RWPE1 (cell line): ENCODE data around the gene RUNX1.

ENCODE experiments used
- CTCF ChIA-PET: fragments of 350-600 bp; sonication (Branson Sonifier 250); formaldehyde crosslinking; extraction: SDS; loops from one replicate; lab custom pipeline; 2021; lab: Yijun Ruan, JAX
- POLR2A ChIA-PET: fragments of 400-600 bp; formaldehyde crosslinking; extraction: SDS; loops from one replicate; lab custom pipeline; 2020; ENCODE audit warnings: antibody characterized with exemption; ENCODE audit not compliant: low non-redundant PET; lab: Yijun Ruan, JAX
- DNase-seq: peaks from one replicate; pipeline ENCODE4 v3.0.0; 2012; ENCODE audit warnings: low spot score
- H3K27ac ChIP-seq: fragments of 450-650 bp; 2 replicates; pipeline ENCODE4 v1.5.1; 2017
- TF ChIP-seq, protein P1 (sequence below): fragments of 450-650 bp; conservative IDR thresholded peaks from 2 replicates; pipeline ENCODE4 v1.5.1; 2017; ENCODE audit warnings: low read depth, mild to moderate bottlenecking

The RUNX1 gene

DNA sequence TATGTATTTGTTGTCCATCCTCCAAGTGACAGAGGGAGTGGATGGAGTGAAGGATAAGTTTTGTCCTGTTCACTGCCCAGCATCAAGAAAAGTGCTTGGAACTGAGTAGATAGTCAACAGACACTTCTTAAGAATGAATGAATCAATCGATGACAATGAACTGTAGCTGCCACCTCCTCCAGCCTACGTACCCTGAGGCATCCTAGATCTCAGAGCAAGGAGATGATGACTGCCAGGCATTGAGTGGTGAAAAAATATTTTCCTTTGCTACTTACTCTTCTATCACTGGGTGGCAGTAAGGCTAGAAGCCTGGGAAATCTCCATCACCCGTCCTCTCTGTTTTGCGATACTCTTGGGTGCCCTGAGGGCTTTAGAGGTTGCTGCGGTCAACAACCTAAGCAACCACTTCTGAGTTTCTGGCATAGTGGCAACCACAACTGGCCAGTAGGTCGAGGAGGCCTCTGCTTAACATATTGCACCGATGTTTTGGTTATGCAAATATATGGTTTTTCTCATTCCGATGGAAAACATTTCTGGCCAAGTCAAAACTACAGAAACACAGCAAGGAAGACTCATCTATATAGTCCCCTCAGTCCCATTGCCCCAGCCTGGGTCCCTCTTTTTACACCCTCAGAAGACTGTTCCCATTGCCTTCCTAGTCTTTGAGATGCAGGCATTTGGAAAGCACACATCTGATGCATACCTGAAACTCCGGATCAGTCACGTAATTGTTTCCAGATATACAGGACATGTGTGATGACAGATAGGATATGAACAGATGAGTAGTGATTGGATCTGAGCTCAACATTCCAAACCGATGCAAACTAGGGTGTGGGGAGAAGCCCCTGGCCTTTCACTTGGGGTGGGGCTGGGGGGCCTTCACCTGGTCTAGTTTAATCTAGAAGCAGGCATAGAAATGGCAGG, 136.8 kb downstream of the RUNX1 start:
- H3K27ac ChIP-seq, result no peak overlapping the region
- DNase-seq, result no peak
- ChIA-PET POLR2A (no interaction called here), CTCF (interaction anchor here (0.6 kb wide), 1 partner anchor 226 kb away, joined by 3 read pairs; no protein-coding TSS in a partner anchor)
- TF ChIP-seq, protein P1, sequence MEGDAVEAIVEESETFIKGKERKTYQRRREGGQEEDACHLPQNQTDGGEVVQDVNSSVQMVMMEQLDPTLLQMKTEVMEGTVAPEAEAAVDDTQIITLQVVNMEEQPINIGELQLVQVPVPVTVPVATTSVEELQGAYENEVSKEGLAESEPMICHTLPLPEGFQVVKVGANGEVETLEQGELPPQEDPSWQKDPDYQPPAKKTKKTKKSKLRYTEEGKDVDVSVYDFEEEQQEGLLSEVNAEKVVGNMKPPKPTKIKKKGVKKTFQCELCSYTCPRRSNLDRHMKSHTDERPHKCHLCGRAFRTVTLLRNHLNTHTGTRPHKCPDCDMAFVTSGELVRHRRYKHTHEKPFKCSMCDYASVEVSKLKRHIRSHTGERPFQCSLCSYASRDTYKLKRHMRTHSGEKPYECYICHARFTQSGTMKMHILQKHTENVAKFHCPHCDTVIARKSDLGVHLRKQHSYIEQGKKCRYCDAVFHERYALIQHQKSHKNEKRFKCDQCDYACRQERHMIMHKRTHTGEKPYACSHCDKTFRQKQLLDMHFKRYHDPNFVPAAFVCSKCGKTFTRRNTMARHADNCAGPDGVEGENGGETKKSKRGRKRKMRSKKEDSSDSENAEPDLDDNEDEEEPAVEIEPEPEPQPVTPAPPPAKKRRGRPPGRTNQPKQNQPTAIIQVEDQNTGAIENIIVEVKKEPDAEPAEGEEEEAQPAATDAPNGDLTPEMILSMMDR, result no peak

DNA sequence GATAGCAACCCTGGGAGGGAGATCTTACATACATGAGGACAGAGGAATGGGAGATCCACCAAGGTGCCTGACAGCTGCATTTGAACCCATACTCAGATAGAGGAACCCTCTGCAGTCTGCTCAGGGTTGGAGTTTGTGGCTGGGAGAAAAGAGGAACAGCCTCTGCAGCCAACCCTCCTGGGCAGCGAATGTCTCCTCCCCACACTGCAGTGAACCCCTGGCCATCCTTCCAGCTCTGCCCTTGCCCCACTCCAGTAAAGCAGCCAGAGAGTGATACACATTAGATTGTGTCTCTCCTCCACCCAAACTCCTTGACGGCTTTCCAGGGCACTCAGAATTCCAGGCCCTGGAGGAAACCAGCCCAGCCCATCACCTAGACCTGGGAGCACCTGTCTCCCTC, 137.7 kb downstream of the RUNX1 start:
- ChIA-PET CTCF (interaction anchor here (0.6 kb wide), 1 partner anchor 143 kb away, joined by 6 read pairs; no protein-coding TSS in a partner anchor), POLR2A (no interaction called here)
- no peak for DNase-seq
- H3K27ac ChIP-seq, result no peak overlapping the region
- TF ChIP-seq, protein P1, result no peak

DNA sequence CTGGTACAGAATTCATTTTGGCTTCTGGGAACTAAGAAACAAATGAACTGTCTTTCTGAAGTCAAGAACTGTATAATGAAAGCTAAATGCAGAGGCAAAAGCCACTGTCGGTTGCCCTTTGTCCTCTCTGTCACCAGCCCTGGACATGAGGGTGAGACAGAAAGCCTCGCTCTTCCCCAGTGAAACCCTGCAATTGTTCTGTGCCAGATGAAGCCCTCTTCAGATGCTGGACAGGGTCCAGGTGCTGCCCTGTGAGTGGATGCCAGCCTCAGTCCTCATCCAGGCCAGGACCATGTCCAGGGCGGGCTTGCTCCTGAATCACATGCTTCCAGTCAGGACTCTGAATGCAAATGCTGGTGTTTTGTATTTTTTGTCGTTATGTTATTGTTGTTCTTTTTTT, 138.7 kb downstream of the RUNX1 start:
- no peak for DNase-seq
- POLR2A ChIA-PET, result no interaction called here
- no peak overlapping the region for H3K27ac ChIP-seq
- CTCF ChIA-PET, result interaction anchor here (0.6 kb wide), 1 partner anchor 239 kb away, joined by 7 read pairs; no protein-coding TSS in a partner anchor
- TF ChIP-seq, protein P1, result no peak

DNA sequence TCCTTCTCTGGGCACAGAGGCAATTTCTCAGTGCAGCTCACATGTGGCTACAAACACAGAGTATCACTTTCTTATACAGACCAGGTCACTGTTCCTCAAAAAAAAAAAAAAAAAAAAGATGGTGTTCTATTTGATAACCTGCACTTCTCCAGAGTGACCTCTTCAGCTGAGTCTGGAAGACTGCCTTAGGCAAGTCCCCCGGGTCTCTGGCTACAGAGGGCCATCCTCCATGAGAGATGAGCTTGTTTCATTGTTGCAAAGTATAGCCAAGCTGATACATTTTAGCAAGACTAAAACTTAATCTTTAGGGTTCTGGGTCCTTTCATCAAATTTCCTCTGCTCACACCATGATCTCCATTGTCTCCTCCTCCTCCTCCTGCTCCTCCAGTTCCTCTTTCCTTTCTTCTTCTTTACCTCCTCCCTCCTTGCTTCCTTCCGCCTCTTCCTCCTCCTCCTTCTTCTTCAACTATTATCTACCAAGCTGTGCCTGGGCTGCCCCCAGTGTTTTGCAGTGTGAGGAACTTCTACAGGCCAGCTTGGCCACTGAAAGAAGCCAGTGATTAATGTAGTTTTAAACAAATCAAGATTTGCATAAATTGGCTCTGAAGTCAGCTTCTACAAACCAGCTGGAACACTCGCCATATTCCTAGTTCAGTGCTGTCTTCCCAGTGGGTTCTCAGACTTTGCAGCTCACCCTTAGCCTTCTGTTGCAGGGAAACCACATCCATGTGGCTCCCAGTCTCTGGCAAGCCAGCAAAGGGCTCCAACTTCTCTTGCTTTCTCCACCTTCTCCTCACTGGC, 139.4 kb downstream of the RUNX1 start:
- ChIA-PET POLR2A (no interaction called here), CTCF (no interaction called here)
- TF ChIP-seq, protein P1, result no peak

DNA sequence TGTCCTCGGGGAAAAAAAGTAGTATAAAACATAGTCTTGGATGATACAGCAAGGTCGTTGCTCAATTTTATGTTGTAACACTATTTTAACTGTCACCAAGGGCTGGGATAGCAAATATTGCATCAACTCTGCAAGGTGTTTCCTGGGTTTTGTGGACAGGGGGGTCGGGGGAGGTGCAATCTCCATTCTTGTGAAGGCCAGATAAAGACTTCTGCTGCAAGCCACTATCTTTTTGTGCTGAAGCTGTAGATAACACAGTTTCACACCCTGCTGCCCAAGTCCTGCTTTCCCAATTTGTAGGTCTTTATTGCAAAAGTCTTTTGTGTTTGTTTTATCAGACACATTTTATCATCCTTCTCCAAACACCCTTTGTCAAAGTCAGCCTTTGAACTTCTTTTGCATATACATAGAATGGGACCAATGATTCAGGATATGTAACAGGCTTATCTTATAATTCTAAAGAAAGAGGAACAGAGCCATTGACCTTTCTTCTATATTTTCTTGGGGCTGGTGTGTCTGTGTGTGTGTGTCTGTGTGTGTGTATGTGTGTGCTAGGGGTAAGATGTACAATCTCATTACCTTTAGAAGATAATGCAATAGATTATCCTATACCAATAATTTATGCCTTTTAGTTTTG, 140.6 kb downstream of the RUNX1 start:
- no peak for DNase-seq
- ChIA-PET POLR2A (no interaction called here), CTCF (interaction anchor here (0.7 kb wide), 1 partner anchor 1325 kb away, joined by 3 read pairs; no protein-coding TSS in a partner anchor)
- TF ChIP-seq, protein P1, result no peak
- no peak overlapping the region for H3K27ac ChIP-seq

More for the DNA sequence above, 139.4 kb downstream of the RUNX1 start:
- no peak for DNase-seq
- no peak overlapping the region for H3K27ac ChIP-seq
